Breast epithelium (tissue), 4 donors: ENCODE results near the gene MRPS9. TPM values are rescaled to one million over a fixed set of nuclear protein-coding genes. Genes with fewer than 3 reads are reported as not detected.

Experiments used
- DNase-seq, 2 donors: peaks; one replicate each; pipeline ENCODE4 v3.0.0-alpha.2; 2019; ENCODE audit warnings: low spot score in 2 of 2
- H3K27ac ChIP-seq, 2 donors: fragments of 200-600 bp; sonication (generic) in 1 of 2; one replicate each; pipeline ENCODE4 v1.5.1; 2016 to 2019; ENCODE audit warnings: mild to moderate bottlenecking in 1 of 2
- H3K27me3 ChIP-seq, 2 donors: fragments of 200-600 bp; sonication (generic) in 1 of 2; one replicate each; pipeline versions ENCODE4 v1.5.1 to v1.6.0; 2017 to 2019; ENCODE audit warnings: control low read depth in 1 of 2, mild to moderate bottlenecking in 1 of 2
- H3K36me3 ChIP-seq: fragments of 200-600 bp; one replicate; pipeline ENCODE4 v1.5.1; 2019
- H3K4me1 ChIP-seq, 2 donors: fragments of 200-600 bp; sonication (generic); one replicate each; pipeline ENCODE4 v1.5.1; 2016 to 2019; ENCODE audit warnings: control low read depth in 1 of 2
- H3K4me3 ChIP-seq, 3 donors: fragments of 200-600 bp; sonication (generic); 1 replicate in 2 of 3; 2 replicates in 1 of 3; pipeline ENCODE4 v1.5.1; 2016 to 2019; ENCODE audit warnings: mild to moderate bottlenecking in 3 of 3, moderate library complexity in 2 of 3
- H3K9me3 ChIP-seq, 2 donors: fragments of 200-600 bp; sonication (generic) in 1 of 2; one replicate each; pipeline ENCODE4 v1.5.1; 2016 to 2019; ENCODE audit warnings: control low read depth in 1 of 2
- POLR2A ChIP-seq: fragments of 450-650 bp; IDR thresholded peaks from one replicate; pipeline ENCODE4 v1.6.1; 2016; ENCODE audit warnings: antibody characterized with exemption, mild to moderate bottlenecking, moderate library complexity
- POLR2AphosphoS5 ChIP-seq, 3 donors: sonication (generic); formaldehyde crosslinking; IDR thresholded peaks; one replicate each; pipeline ENCODE4 v1.6.1; 2017; ENCODE audit warnings: antibody characterized with exemption in 3 of 3
- intact Hi-C: fragments of 100-400 bp; cut with DNase I; formaldehyde crosslinking; loops from one replicate; pipeline ENCODE4 v1.15.1; 2023; ENCODE audit warnings: low total_unique reads
- total RNA-seq, 3 donors: library from RNA; depleted of rRNA; stranded (reverse); fragments of >200 nt; gene quantifications; one replicate each; pipeline ENCODE4 v1.1.0, GENCODE V29; 2016
- TF ChIP-seq, protein P1 (sequence below), 3 donors: fragments of 450-650 bp; IDR thresholded peaks; one replicate each; pipeline ENCODE4 v1.5.1; 2016 to 2017; ENCODE audit warnings: antibody characterized with exemption in 3 of 3, mild to moderate bottlenecking in 3 of 3, moderate library complexity in 3 of 3

The MRPS9 gene
- total RNA-seq, 3 donors from 2014 or later, result 14.1 to 26.3 (median 18.0) TPM

GRCh38 chr2:105149272-105149671, 111.4 kb downstream of the MRPS9 start:
- H3K27ac ChIP-seq, result no peak overlapping the region
- H3K36me3 ChIP-seq, result no peaks in the 10 kb centered on the region
- TF ChIP-seq POLR2AphosphoS5 (IDR thresholded peaks at IDR 0.05) (no peak), POLR2A (no peak)
- TF ChIP-seq, protein P1, sequence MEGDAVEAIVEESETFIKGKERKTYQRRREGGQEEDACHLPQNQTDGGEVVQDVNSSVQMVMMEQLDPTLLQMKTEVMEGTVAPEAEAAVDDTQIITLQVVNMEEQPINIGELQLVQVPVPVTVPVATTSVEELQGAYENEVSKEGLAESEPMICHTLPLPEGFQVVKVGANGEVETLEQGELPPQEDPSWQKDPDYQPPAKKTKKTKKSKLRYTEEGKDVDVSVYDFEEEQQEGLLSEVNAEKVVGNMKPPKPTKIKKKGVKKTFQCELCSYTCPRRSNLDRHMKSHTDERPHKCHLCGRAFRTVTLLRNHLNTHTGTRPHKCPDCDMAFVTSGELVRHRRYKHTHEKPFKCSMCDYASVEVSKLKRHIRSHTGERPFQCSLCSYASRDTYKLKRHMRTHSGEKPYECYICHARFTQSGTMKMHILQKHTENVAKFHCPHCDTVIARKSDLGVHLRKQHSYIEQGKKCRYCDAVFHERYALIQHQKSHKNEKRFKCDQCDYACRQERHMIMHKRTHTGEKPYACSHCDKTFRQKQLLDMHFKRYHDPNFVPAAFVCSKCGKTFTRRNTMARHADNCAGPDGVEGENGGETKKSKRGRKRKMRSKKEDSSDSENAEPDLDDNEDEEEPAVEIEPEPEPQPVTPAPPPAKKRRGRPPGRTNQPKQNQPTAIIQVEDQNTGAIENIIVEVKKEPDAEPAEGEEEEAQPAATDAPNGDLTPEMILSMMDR (IDR thresholded peaks at IDR 0.05), result no peak
- H3K4me3 ChIP-seq, result no peak overlapping the region
- DNase-seq, result no peak
- intact Hi-C loops, result no loop called here
- H3K27me3 ChIP-seq, result peaks cover 0 to 20% of the 10 kb centered on the region in 2 donors
- H3K9me3 ChIP-seq, result no peaks in the 10 kb centered on the region
- no peaks in the 10 kb centered on the region for H3K4me1 ChIP-seq

Other genes starting within 250 kb of the MRPS9 start
- 1 to 10 TPM in 1 of 3 donors, under 1 TPM in 2; 0.32 to 3.4 (median 0.98) TPM for gene POU3F3, start 184.0 kb upstream of the MRPS9 start, total RNA-seq
- gene GPR45, start 203.7 kb downstream of the MRPS9 start, total RNA-seq, result not detected